Cardiac septum (tissue), 1 donor: ENCODE results near the gene SLC35F4. TPM values are rescaled to one million over a fixed set of nuclear protein-coding genes. Genes with fewer than 3 reads are reported as not detected.
"Not testable (repeated sequence)": the region's sequence is repeated elsewhere in the genome, so short reads cannot be mapped to it uniquely, and the experiment has no call there.

Experiments
- DNase-seq: peaks from one replicate; pipeline ENCODE4 v3.0.0-alpha.2; 2020; ENCODE audit warnings: low spot score
- intact Hi-C: fragments of 100-400 bp; cut with DNase I; formaldehyde crosslinking; loops from one replicate; pipeline ENCODE4 v1.14.0; 2022
- long read RNA-seq: library from polyadenylated mRNA; unstranded; transcript quantifications from one replicate; pipeline ENCODE4 v2.0.0, GENCODE V29; 2021
- total RNA-seq: library from RNA; stranded (reverse); fragmentation: NEBNext Ultra II Directional; extraction: Animal tissue kit (Norgen Biotek cat#: 25700); gene quantifications from one replicate; pipeline ENCODE4 v1.2.1, GENCODE V29; 2021
- donor health status: DM: no; HTN: no; CAD: no.

SLC35F4 gene
- not detected for total RNA-seq
- long read RNA-seq, partial matches to known transcripts: 0 of 1 reads
- long read RNA-seq, other reads (novel, unspliced or antisense): 1 of 1 reads

- DNase-seq: no peak
- intact Hi-C loops: no loop called here
Measured at GRCh38 chr14:57865403-57866198, at the start of gene SLC35F4. Gene SLC35F4, minus strand, starts transcription at chr14:57866092.

DNA sequence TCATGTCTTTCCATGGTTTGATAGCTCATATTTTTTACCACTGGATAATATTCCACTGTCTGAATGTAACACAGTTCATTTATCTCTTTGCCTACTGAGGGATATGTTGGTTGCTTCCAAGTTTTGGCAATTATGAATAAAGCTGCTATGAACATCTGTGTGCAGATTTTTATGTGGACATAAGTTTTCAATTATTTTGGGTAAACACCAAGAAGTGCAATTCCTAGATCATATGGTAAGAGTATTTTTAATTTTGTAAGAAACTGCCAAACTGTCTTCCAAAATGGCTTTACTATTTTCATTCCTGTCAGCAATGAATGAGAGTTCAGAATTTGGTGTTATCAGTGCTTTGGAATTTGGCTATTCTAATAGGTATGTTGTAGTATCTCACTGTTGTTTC lies 43.7 kb upstream of the SLC35F4 start:
- DNase-seq: no peak
- intact Hi-C loops: no loop called here

- intact Hi-C loops: no loop called here
- DNase-seq: no peak
Measured at GRCh38 chr14:57903954-57904353, 38.1 kb upstream of the SLC35F4 start.

GRCh38 chr14:57898837-57899572 lies 33.1 kb upstream of the SLC35F4 start:
- DNase-seq: no peak
- intact Hi-C loops: no loop called here

- DNase-seq: no peak
- intact Hi-C loops: no loop called here
Measured at GRCh38 chr14:57897144-57897748, 31.4 kb upstream of the SLC35F4 start.

DNA sequence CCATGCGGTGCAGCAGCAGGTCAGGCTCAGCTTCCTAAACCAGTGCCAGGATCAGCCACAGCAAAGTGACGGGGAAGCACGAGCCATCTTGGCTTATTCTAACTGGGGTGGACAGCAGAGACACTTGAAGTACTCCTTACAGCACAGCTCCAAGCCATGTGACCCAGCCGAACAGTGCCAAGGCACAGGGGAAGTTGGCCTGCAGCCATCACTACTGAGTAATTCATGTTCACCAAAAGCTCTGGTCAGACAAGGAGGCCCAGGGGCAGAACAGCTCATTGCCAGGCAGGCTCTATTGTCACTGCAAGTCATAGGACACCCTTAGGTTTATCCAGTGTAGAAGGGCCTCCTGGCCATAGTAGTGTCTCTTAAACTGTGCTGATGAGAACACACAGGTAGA lies 23.4 kb upstream of the SLC35F4 start:
- peak; percentile 81 for DNase-seq
- intact Hi-C loops: no loop called here

DNA sequence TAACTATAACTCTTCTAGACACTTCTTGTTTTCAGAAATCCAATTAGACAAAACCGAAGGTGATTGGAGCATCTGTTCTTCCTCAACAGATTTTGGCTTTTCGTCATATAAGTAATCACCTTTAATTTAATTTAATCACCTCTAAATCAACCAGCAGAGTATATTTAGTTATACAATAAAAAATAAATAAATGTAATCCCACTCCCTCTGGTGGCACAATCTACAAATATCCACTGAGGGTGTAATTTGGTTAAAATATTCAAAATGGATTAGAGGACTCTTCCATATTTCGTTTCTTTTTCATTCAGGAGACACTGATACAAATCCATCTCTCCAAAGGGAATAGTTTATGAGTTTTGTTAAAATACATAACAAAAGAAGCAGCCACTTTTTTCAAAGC lies 18.3 kb upstream of the SLC35F4 start:
- intact Hi-C loops: no loop called here
- DNase-seq: no peak

DNA sequence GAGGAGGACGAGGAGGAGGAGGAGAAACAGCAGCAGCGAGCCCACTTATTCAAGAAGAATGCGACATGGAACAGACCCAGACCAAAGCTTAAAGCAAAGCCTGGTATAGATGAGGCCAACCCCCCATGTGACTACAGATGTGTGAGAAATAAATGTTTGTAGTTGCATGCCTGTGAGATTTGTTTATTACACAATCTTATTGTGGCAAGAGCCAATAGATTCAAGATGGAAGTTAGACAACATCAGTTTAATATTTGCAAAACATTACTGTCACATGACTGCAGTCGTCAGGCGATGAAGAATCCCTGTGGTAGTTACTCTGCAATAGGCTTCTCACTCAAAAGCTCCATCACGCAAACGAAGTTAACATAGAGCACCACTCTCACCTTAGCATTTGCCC lies 17.2 kb upstream of the SLC35F4 start:
- DNase-seq: no peak
- intact Hi-C loops: no loop called here

DNA sequence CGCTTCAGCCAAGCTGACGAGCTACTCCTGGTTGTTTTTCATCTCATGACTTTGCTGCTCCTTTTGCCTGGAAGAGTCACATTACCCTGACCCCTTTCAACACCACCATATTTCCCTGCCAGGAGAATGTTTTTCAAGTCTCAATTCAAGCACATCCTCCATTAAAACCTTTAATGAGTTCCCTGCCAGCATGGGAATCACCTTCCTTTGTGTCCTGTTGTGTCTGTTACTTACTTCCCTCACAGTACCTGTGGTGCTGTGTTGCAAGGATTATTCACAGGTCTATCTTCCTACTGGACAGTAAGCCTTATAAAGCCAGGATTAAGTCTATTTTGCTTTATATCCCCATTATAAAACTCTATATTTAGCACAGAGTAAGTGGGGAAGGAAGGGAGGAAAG lies 13.6 kb upstream of the SLC35F4 start:
- DNase-seq: no peak
- intact Hi-C loops: no loop called here

DNA sequence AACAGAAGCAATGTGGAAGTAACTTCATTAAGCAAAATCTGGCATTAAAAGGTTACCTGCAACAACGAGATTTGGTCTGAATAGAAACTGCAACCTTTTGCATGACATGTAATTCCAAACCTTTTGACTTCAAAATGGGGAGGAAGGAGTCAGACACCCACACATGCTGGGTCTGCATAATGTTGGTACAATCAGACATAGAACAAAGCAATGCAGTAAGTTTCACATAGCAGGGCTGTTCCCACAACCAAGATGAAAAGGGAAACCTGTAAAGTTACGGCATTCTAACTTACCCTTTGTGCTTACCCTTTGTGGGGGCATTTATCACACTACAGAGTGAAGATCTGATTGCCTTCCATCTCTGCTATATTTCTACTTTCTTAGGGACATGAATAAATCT lies 10.1 kb upstream of the SLC35F4 start:
- intact Hi-C loops: no loop called here
- no peak for DNase-seq

DNA sequence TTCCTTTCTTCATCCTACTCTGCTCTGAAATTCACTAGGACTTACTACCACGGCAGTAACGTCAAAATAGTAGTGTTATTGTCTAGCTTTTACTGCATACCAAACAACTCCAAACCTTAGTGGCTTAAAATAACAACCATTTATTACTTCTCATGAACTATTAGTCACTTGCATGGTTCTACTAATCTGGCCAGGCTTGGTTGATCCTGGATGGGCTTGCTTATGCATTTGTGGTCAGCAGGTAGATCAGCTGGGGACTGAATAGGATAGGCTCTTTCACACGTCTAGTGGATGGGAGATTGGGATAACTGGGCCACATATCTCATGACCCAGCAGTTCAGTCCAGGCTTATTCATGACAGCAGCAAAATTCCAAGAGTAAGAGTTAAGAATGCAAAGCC lies 9.4 kb upstream of the SLC35F4 start:
- intact Hi-C loops: no loop called here
- DNase-seq: no peak

GRCh38 chr14:57871459-57872080 lies 5.7 kb upstream of the SLC35F4 start:
- intact Hi-C loops: no loop called here
- no peak for DNase-seq

GRCh38 chr14:57870686-57871457 lies 5.0 kb upstream of the SLC35F4 start:
- DNase-seq: no peak
- intact Hi-C loops: no loop called here

- DNase-seq: no peak
- intact Hi-C loops: no loop called here
Measured at GRCh38 chr14:57869617-57870016, 3.7 kb upstream of the SLC35F4 start.

GRCh38 chr14:57866199-57866705 lies 360 bp upstream of the SLC35F4 start:
- intact Hi-C loops: no loop called here
- DNase-seq: no peak

- intact Hi-C loops: no loop called here
- no peak for DNase-seq
Measured at GRCh38 chr14:57865066-57865402, 858 bp downstream of the SLC35F4 start.

DNA sequence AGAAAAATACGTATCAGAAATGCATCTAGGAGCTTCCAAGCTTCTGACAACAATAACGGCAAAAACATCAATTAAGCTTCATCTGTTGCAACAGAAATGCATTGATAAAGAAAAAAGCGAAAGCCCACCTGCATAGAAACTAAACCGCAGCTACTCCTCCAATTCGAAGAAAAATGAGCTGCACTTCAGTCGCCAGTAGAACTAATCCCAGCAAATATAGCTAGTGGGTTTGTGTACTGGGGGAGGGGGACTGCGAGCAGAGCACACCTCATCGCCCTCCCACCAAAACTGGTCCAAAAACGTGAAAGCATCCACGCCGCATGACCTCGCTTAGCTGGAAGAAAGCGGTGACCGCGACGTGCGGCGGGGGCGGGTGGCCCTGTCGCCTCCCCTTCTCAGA lies 1.2 kb downstream of the SLC35F4 start:
- intact Hi-C loops: no loop called here
- no peak for DNase-seq

DNA sequence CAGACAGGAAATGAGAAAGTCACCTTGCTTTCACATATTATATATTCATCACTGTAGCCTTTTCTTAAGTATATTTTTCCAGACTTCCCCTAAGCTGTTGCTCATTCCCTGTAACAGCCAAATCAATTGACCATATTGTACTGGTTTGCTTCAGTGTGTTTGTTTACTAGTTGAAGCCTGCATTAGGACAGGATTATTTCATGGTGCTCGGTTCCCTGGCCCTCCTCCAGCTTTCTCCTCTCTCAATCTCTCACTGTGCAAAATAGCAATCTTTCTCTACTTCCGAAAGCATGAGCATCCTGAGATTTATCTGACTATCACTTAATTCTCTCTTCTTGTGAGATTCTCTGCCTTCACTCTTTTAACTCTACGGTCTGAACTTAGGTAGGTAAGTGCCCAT lies 2.4 kb downstream of the SLC35F4 start:
- no peak for DNase-seq
- intact Hi-C loops: no loop called here

DNA sequence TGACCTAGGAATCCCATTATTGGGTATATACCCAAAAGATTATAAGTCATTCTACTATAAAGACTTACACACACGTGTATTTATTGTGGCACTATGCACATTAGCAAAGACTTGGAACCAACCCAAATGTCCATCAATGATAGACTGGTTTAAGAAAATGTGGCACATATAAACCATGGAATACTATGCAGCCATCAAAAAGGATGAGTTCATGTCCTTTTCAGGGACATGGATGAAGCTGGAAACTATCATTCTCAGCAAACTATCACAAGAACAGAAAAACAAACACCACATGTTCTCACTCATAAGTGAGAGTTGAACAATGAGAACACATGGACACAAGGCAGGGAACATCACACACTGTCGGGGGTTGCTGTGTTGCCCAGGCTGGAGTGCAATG lies 10.2 kb downstream of the SLC35F4 start:
- intact Hi-C loops: not testable (repeated sequence)

More for the DNA sequence above, 10.2 kb downstream of the SLC35F4 start:
- not testable (repeated sequence) for DNase-seq
